H1 (cell line): ENCODE measurements around the gene HPGDS. TPM values are rescaled to one million over a fixed set of nuclear protein-coding genes. Genes with fewer than 3 reads are reported as not detected.
A peak's percentile ranks its signal among the peaks of the same experiment; 100 is the strongest.
"Not testable (repeated sequence)": the region's sequence is repeated elsewhere in the genome, so short reads cannot be mapped to it uniquely, and the experiment has no call there.

ENCODE experiments used
- CTCF ChIA-PET: fragments of 300-600 bp; sonication (Branson Sonifier 250); formaldehyde crosslinking; loops from one replicate; lab custom pipeline; 2021; ENCODE audit not compliant: partially characterized antibody; lab: Charles Lee
- POLR2A ChIA-PET: fragments of 300-600 bp; sonication (Branson Sonifier 250); formaldehyde crosslinking; loops from one replicate; lab custom pipeline; 2021; ENCODE audit warnings: inconsistent platforms; ENCODE audit not compliant: partially characterized antibody; lab: Charles Lee
- DNase-seq, 2 experiments: peaks; one replicate each; pipeline versions ENCODE4 v3.0.0 to v3.0.0-alpha.2; 2010 to 2022; ENCODE audit warnings: low spot score in 2 of 2, low read depth in 1 of 2, mixed read lengths in 1 of 2
- FAIRE-seq: peaks from 2 replicates; lab custom pipeline; 2011; peaks lifted over from hg19 to GRCh38; lab: Jason Lieb, UNC
- H2AFZ ChIP-seq: 2 replicates; pipeline ENCODE4 v1.8.1; 2012; ENCODE audit warnings: low read length, inconsistent platforms
- H2AK5ac ChIP-seq: 2 replicates; pipeline ENCODE4 v1.6.1; 2013; ENCODE audit warnings: low read depth, low read length
- H2BK120ac ChIP-seq: replicated peaks from 2 replicates; pipeline ENCODE3; 2013; ENCODE audit warnings: low read depth, low read length, inconsistent platforms
- H2BK12ac ChIP-seq: 2 replicates; pipeline ENCODE4 v1.6.1; 2013; ENCODE audit warnings: low read depth, low read length
- H2BK15ac ChIP-seq: 2 replicates; pipeline ENCODE4 v1.6.1; 2013; ENCODE audit warnings: low read length
- H2BK20ac ChIP-seq: 2 replicates; pipeline ENCODE4 v1.6.1; 2013; ENCODE audit warnings: low read length
- H2BK5ac ChIP-seq: 2 replicates; pipeline ENCODE4 v1.6.1; 2013; ENCODE audit warnings: low read depth, low read length
- H3K14ac ChIP-seq: 2 replicates; pipeline ENCODE4 v1.6.1; 2013; ENCODE audit warnings: inconsistent platforms; ENCODE audit not compliant: insufficient read length
- H3K18ac ChIP-seq: 2 replicates; pipeline ENCODE4 v1.6.1; 2013; ENCODE audit warnings: low read length; ENCODE audit errors: extremely low read depth
- H3K23ac ChIP-seq: 2 replicates; pipeline ENCODE4 v1.6.1; 2013; ENCODE audit warnings: inconsistent platforms; ENCODE audit not compliant: insufficient read length
- H3K23me2 ChIP-seq: 2 replicates; pipeline ENCODE4 v1.6.1; 2013; ENCODE audit warnings: low read depth, low read length
- H3K27ac ChIP-seq: 2 replicates; pipeline ENCODE4 v1.6.1; 2011; ENCODE audit warnings: low read depth, low read length, inconsistent platforms
- H3K27me3 ChIP-seq, 4 experiments: replicated peaks in 1 of 4; 1 replicate in 1 of 4; 2 replicates in 3 of 4; pipeline versions ENCODE4 v1.6.1 to v1.8.1; 2011 to 2013; ENCODE audit warnings: low read length in 3 of 4, mild to moderate bottlenecking in 3 of 4, inconsistent platforms in 2 of 4, mixed read lengths in 2 of 4, moderate library complexity in 1 of 4; ENCODE audit not compliant: control insufficient read depth in 3 of 4, insufficient read depth in 3 of 4; ENCODE audit errors: extremely low read depth in 1 of 4
- H3K36me3 ChIP-seq, 4 experiments: 2 replicates each; pipeline versions ENCODE4 v1.6.1 to v1.8.1; 2011 to 2013; ENCODE audit warnings: mild to moderate bottlenecking in 4 of 4, low read length in 3 of 4, moderate library complexity in 2 of 4, control low read depth in 1 of 4, inconsistent platforms in 1 of 4; ENCODE audit not compliant: insufficient read depth in 4 of 4, control insufficient read depth in 2 of 4
- H3K4ac ChIP-seq: replicated peaks from 2 replicates; pipeline ENCODE3; 2013; ENCODE audit warnings: low read length, low read depth, mixed read lengths, inconsistent platforms; ENCODE audit not compliant: insufficient read length
- H3K4me1 ChIP-seq, 4 experiments: replicated peaks in 1 of 4; 1 replicate in 1 of 4; 2 replicates in 3 of 4; pipeline versions ENCODE4 v1.6.1 to v1.8.1; 2011 to 2013; ENCODE audit warnings: low read length in 3 of 4, inconsistent platforms in 2 of 4, mixed read lengths in 1 of 4; ENCODE audit not compliant: insufficient read depth in 4 of 4, control insufficient read depth in 3 of 4
- H3K4me2 ChIP-seq, 2 experiments: 2 replicates each; pipeline versions ENCODE4 v1.6.1 to v1.8.1; 2011 to 2013; ENCODE audit warnings: low read depth in 2 of 2, low read length in 2 of 2, control low read depth in 1 of 2, inconsistent platforms in 1 of 2, mild to moderate bottlenecking in 1 of 2; ENCODE audit not compliant: insufficient read depth in 1 of 2
- H3K4me3 ChIP-seq, 4 experiments: fragments of 200-600, 300-600 bp in 1 of 4; sonication (generic), shearing (Covaris generic), sonication (Bioruptor Twin) in 1 of 4; 2 replicates each; pipeline versions ENCODE4 v1.5.1 to v1.8.1; 2011 to 2016; ENCODE audit warnings: low read length in 4 of 4, low read depth in 3 of 4, control low read depth in 2 of 4, inconsistent platforms in 2 of 4, mild to moderate bottlenecking in 2 of 4, mixed read lengths in 1 of 4, moderate library complexity in 1 of 4; ENCODE audit not compliant: insufficient read depth in 2 of 4; ENCODE audit errors: extremely low read depth in 1 of 4
- H3K56ac ChIP-seq: replicated peaks from 2 replicates; pipeline ENCODE3; 2013; ENCODE audit warnings: low read depth, mild to moderate bottlenecking, mixed read lengths, low read length, inconsistent platforms; ENCODE audit not compliant: insufficient read length
- H3K79me1 ChIP-seq: 2 replicates; pipeline ENCODE4 v1.6.1; 2013; ENCODE audit warnings: low read depth, low read length, control low read depth
- H3K79me2 ChIP-seq, 2 experiments: 2 replicates each; pipeline versions ENCODE4 v1.6.1 to v1.8.1; 2012 to 2013; ENCODE audit warnings: low read length in 2 of 2, mild to moderate bottlenecking in 2 of 2, inconsistent platforms in 1 of 2; ENCODE audit not compliant: insufficient read depth in 2 of 2, control insufficient read depth in 1 of 2
- H3K9ac ChIP-seq, 4 experiments: replicated peaks in 1 of 4; 1 replicate in 1 of 4; 2 replicates in 3 of 4; pipeline versions ENCODE4 v1.6.1 to v1.8.1; 2011 to 2013; ENCODE audit warnings: low read depth in 3 of 4, low read length in 3 of 4, control low read depth in 2 of 4, mild to moderate bottlenecking in 2 of 4, moderate library complexity in 2 of 4, inconsistent platforms in 1 of 4; ENCODE audit errors: extremely low read depth in 1 of 4
- H3K9me3 ChIP-seq, 2 experiments: 2 replicates each; pipeline versions ENCODE4 v1.6.1 to v1.8.1; 2012 to 2013; ENCODE audit warnings: mild to moderate bottlenecking in 2 of 2, moderate library complexity in 2 of 2, control low read depth in 1 of 2, inconsistent platforms in 1 of 2, low read depth in 1 of 2, low read length in 1 of 2, mixed read lengths in 1 of 2; ENCODE audit not compliant: insufficient read depth in 2 of 2
- H4K20me1 ChIP-seq, 2 experiments: replicated peaks in 1 of 2; 2 replicates each; pipeline versions ENCODE3 to v1.8.1; 2011 to 2013; ENCODE audit warnings: inconsistent platforms in 2 of 2, low read length in 2 of 2, mild to moderate bottlenecking in 1 of 2; ENCODE audit not compliant: insufficient read depth in 2 of 2, control insufficient read depth in 1 of 2
- H4K5ac ChIP-seq: 2 replicates; pipeline ENCODE4 v1.6.1; 2013; ENCODE audit warnings: low read length, low read depth, mixed read lengths, inconsistent platforms; ENCODE audit not compliant: insufficient read length
- H4K8ac ChIP-seq: 2 replicates; pipeline ENCODE4 v1.8.0; 2013; ENCODE audit warnings: mild to moderate bottlenecking, moderate library complexity, low read length, inconsistent platforms; ENCODE audit not compliant: insufficient read depth; ENCODE audit errors: extremely low read depth
- H4K91ac ChIP-seq: replicated peaks from 2 replicates; pipeline ENCODE3; 2013; ENCODE audit warnings: low read length, mixed read lengths, inconsistent platforms; ENCODE audit not compliant: insufficient read length
- BACH1 ChIP-seq: IDR thresholded peaks from 2 replicates; pipeline ENCODE4 v1.6.1; 2012; ENCODE audit warnings: low read length, improper control_type of control experiment
- EGR1 ChIP-seq: IDR thresholded peaks from 2 replicates; pipeline ENCODE4 v1.6.1; 2011; ENCODE audit warnings: low read depth, low read length, borderline replicate concordance
- MAFK ChIP-seq: IDR thresholded peaks from 2 replicates; pipeline ENCODE4 v1.6.1; 2012; ENCODE audit warnings: low read depth, mild to moderate bottlenecking, improper control_type of control experiment, low read length
- WGBS, 2 experiments: shearing (Covaris generic) in 1 of 2; methylation state at CpG; one replicate each; pipeline versions ENCODE4 v1.1.6 to v1.1.7; 2013 to 2015; ENCODE audit warnings: low lambda C conversion rate in 2 of 2, mixed read lengths in 2 of 2, inconsistent platforms in 1 of 2, low coverage in 1 of 2, missing lambda C conversion rate in 1 of 2; ENCODE audit not compliant: insufficient replicate concordance in 2 of 2, insufficient coverage in 1 of 2, insufficient read length in 1 of 2; ENCODE audit errors: extremely low coverage in 1 of 2, missing lambda C conversion rate in 1 of 2; 5-methylcytosine and 5-hydroxymethylcytosine counted together
- polyA plus RNA-seq, 7 experiments: library from polyadenylated mRNA; depleted of rRNA in 3 of 7; stranded (reverse) in 5 of 7; unstranded in 2 of 7; fragments of >200 nt in 5 of 7; fragments of 200-250 nt in 2 of 7; gene quantifications; 1 replicate in 5 of 7; 2 replicates in 1 of 7; 4 replicates in 1 of 7; pipeline versions ENCODE4 v1.2.1 to v1.2.3, GENCODE V29; 2011 to 2013; ENCODE audit warnings: missing spikeins in 2 of 7, mixed read lengths in 2 of 7
- total RNA-seq: library from RNA; stranded (reverse); fragmentation: NEBNext Ultra II Directional; extraction: Animal tissue kit (Norgen Biotek cat#: 25700); gene quantifications from 2 replicates; pipeline ENCODE4 v1.2.1, GENCODE V29; 2021

The HPGDS gene
- total and polyA plus RNA-seq, 2 of the 8 experiments (the other 6 are each of a cell fraction or from before 2014, with no cell fraction given) = not detected

GRCh38 chr4:94325835-94326234 is 16.8 kb downstream of the HPGDS start:
- H3K18ac ChIP-seq = no peak overlapping the region
- H3K4me3 ChIP-seq = no peak overlapping the region
- no peak overlapping the region for H2BK5ac ChIP-seq
- no peak overlapping the region for H2AFZ ChIP-seq
- H2BK120ac ChIP-seq = no peak overlapping the region
- no peaks in the 10 kb centered on the region for H3K23me2 ChIP-seq
- H3K4me1 ChIP-seq = no peaks in the 10 kb centered on the region
- H3K27me3 ChIP-seq = no peaks in the 10 kb centered on the region
- peaks cover 17 to 30% of the 10 kb centered on the region in 2 experiments for H3K9me3 ChIP-seq
- DNase-seq = no peak
- no peak overlapping the region for H4K91ac ChIP-seq
- no peak overlapping the region for H3K9ac ChIP-seq
- no peak overlapping the region for H3K4me2 ChIP-seq
- no peak overlapping the region for H2BK20ac ChIP-seq
- ChIA-PET CTCF (no interaction called here), POLR2A (no interaction called here)
- no peak overlapping the region for H3K4ac ChIP-seq
- no peak overlapping the region for H4K8ac ChIP-seq
- WGBS, 2 experiments = 95% methylated on average over 1 of the region's 1 CpG; no CpG with 5 or more reads in 1 of the 2 experiments
- H3K36me3 ChIP-seq = no peaks in the 10 kb centered on the region
- H2AK5ac ChIP-seq = no peak overlapping the region
- H3K79me2 ChIP-seq = no peaks in the 10 kb centered on the region
- H2BK12ac ChIP-seq = no peak overlapping the region
- no peak overlapping the region for H2BK15ac ChIP-seq
- H3K23ac ChIP-seq = no peak overlapping the region
- no peaks in the 10 kb centered on the region for H3K79me1 ChIP-seq
- H3K14ac ChIP-seq = no peak overlapping the region
- H3K56ac ChIP-seq = no peak overlapping the region
- TF ChIP-seq MAFK (peak; percentile 35; the same call in 1 of the 2 replicates), BACH1 (peak; percentile 34; the same call in 1 of the 2 replicates), EGR1 (no peak)
- no peak overlapping the region for H3K27ac ChIP-seq
- no peak for FAIRE-seq
- no peaks in the 10 kb centered on the region for H4K20me1 ChIP-seq
- H4K5ac ChIP-seq = no peak overlapping the region

GRCh38 chr4:94319927-94320326 is 22.7 kb downstream of the HPGDS start:
- POLR2A ChIA-PET, H2BK12ac ChIP-seq, H3K36me3 ChIP-seq, H4K5ac ChIP-seq, H4K8ac ChIP-seq, H3K9ac ChIP-seq, H3K79me2 ChIP-seq, H2BK20ac ChIP-seq, DNase-seq, H3K27me3 ChIP-seq, H3K56ac ChIP-seq, H3K23me2 ChIP-seq, H3K4me1 ChIP-seq, H3K18ac ChIP-seq, H2AFZ ChIP-seq, H3K79me1 ChIP-seq, H2BK5ac ChIP-seq, H3K4me2 ChIP-seq, H4K91ac ChIP-seq, H2BK15ac ChIP-seq, H2AK5ac ChIP-seq, H3K14ac ChIP-seq, H4K20me1 ChIP-seq, H3K4ac ChIP-seq, CTCF ChIA-PET, H3K27ac ChIP-seq, H2BK120ac ChIP-seq, H3K23ac ChIP-seq, H3K4me3 ChIP-seq, FAIRE-seq: not testable (repeated sequence)
- H3K9me3 ChIP-seq = peaks cover 6 to 14% of the 10 kb centered on the region in 2 experiments
